ENCODE measurements around the gene TOM1L1.

DNA sequence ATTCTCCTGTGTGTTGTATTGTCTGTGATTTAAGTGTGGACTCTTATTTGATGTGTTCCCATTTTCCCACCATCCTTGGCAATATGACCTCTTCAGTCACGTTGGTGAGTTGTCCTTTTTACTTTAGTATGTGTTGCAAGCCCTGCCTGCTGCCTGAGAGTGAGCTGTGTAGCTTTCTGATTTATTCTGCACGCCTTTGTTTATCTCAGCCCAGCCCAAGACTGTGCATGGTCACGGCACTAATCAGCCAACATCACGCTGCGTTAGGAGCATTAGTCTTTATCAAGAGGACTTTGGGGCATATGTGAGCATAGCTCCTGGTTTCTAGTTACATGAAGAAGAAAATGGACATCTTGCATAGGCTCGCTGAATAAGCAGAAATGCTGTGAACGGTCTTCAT is 6.0 kb downstream of the TOM1L1 start:
- TF ChIP-seq, protein P1, sequence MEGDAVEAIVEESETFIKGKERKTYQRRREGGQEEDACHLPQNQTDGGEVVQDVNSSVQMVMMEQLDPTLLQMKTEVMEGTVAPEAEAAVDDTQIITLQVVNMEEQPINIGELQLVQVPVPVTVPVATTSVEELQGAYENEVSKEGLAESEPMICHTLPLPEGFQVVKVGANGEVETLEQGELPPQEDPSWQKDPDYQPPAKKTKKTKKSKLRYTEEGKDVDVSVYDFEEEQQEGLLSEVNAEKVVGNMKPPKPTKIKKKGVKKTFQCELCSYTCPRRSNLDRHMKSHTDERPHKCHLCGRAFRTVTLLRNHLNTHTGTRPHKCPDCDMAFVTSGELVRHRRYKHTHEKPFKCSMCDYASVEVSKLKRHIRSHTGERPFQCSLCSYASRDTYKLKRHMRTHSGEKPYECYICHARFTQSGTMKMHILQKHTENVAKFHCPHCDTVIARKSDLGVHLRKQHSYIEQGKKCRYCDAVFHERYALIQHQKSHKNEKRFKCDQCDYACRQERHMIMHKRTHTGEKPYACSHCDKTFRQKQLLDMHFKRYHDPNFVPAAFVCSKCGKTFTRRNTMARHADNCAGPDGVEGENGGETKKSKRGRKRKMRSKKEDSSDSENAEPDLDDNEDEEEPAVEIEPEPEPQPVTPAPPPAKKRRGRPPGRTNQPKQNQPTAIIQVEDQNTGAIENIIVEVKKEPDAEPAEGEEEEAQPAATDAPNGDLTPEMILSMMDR (conservative IDR thresholded peaks at IDR 0.05 in 1 of 2, IDR thresholded peaks at IDR 0.05 in 1 of 2; ENCODE audit: low read depth in 1 of 2, low read length in 2 of 2), result no peak
- TF ChIP-seq EZH2 (IDR thresholded peaks at IDR 0.05; ENCODE audit: low read length, missing control alignments), result no peak
